ENCODE data around the gene ALPG.

The ALPG gene

DNA sequence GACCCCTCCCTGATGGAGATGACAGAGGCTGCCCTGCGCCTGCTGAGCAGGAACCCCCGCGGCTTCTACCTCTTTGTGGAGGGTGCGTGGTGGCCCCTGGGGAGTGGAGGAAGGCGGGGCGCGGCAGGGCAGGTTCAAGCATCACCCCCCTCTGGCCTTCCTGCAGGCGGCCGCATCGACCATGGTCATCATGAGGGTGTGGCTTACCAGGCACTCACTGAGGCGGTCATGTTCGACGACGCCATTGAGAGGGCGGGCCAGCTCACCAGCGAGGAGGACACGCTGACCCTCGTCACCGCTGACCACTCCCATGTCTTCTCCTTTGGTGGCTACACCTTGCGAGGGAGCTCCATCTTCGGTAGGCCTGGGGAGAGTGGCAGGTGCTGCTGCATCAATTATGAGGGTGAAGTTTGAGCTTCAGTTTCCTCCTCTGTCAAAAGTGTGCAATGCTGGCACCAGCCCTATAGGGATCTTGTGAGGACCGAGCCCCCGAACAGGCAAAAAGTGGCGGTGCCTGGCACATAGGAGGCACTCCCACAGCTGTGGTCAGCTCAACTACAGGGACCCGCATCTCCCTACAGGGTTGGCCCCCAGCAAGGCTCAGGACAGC lies 51.5 kb downstream of the ALPG start:
- CTCF ChIA-PET, result interaction anchor here (0.9 kb wide), 1 partner anchor 124 kb away, joined by 3 read pairs; no protein-coding TSS in a partner anchor
- TF ChIP-seq, protein P1, sequence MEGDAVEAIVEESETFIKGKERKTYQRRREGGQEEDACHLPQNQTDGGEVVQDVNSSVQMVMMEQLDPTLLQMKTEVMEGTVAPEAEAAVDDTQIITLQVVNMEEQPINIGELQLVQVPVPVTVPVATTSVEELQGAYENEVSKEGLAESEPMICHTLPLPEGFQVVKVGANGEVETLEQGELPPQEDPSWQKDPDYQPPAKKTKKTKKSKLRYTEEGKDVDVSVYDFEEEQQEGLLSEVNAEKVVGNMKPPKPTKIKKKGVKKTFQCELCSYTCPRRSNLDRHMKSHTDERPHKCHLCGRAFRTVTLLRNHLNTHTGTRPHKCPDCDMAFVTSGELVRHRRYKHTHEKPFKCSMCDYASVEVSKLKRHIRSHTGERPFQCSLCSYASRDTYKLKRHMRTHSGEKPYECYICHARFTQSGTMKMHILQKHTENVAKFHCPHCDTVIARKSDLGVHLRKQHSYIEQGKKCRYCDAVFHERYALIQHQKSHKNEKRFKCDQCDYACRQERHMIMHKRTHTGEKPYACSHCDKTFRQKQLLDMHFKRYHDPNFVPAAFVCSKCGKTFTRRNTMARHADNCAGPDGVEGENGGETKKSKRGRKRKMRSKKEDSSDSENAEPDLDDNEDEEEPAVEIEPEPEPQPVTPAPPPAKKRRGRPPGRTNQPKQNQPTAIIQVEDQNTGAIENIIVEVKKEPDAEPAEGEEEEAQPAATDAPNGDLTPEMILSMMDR (conservative IDR thresholded peaks at IDR 0.05; ENCODE audit: low read depth), result no peak
- DNase-seq (ENCODE audit: low spot score), result no peak
- POLR2A ChIA-PET (ENCODE audit: low non-redundant PET), result no interaction called here
- H3K27ac ChIP-seq, result no peak overlapping the region

DNA sequence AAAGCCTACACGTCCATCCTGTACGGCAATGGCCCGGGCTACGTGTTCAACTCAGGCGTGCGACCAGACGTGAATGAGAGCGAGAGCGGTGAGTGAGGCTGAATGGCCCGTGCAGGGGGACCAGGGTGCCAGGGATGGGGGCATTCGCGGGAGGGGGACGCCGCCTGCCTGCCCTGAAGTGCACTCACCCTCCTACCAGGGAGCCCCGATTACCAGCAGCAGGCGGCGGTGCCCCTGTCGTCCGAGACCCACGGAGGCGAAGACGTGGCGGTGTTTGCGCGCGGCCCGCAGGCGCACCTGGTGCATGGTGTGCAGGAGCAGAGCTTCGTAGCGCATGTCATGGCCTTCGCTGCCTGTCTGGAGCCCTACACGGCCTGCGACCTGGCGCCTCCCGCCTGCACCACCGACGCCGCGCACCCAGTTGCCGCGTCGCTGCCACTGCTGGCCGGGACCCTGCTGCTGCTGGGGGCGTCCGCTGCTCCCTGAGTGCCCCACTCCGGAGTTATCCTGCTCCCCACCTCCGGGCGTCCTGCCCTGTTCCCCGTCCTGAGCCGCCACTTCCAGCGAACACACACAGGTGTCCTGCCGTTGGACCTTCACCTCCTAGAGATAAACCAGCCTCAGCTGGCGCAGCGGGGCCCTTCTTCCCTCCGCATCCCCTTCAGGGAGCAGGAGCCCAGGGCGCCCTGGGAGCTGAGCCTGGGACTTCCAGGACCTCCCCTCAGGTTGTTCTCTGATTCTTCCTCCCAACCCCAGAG lies 52.2 kb downstream of the ALPG start:
- ChIA-PET CTCF (interaction anchor here (0.9 kb wide), 1 partner anchor 125 kb away, joined by 3 read pairs; no protein-coding TSS in a partner anchor), POLR2A (ENCODE audit: low non-redundant PET) (interaction anchor here (0.6 kb wide), 1 partner anchor 357 kb away, joined by 3 read pairs; no protein-coding TSS in a partner anchor)
- TF ChIP-seq, protein P1 (conservative IDR thresholded peaks at IDR 0.05; ENCODE audit: low read depth), result no peak
- H3K27ac ChIP-seq, result no peak overlapping the region
- DNase-seq (ENCODE audit: low spot score), result no peak

DNA sequence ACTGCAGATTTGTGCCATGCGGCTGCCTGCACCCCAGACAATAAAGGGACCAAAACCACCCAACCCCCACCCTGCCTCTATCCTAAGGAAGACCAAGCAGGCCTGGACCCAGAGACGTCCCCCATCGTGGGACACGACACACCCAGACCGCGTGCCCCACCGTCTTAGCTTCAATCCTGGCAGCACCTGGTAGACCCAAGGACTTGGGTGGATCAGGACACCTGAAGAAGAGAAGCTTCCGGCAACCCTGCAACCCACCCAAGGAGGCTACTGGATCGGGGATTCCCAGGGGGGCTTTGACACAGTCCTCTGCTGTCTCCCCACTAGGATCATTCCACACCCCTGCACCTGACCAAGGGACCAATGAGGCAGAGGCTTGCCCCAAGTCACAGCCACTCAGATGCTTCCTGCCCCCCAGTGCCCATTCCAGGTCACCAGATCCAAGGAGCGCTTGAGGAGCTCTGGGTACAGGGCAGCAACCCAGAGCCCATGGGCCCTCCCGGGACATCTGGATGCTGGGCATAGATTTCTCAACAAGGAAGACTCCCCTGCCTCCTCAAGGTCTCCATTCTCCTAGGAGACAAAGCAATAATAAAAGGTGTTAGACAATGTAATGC lies 52.9 kb downstream of the ALPG start:
- no peak for DNase-seq (ENCODE audit: low spot score)
- CTCF ChIA-PET, result interaction anchor here (0.7 to 1.2 kb wide), 2 partner anchors 18 to 469 kb away, joined by 3 to 7 read pairs; no protein-coding TSS in a partner anchor
- POLR2A ChIA-PET (ENCODE audit: low non-redundant PET), result interaction anchor here (0.6 kb wide), 1 partner anchor 356 kb away, joined by 3 read pairs; no protein-coding TSS in a partner anchor

DNA sequence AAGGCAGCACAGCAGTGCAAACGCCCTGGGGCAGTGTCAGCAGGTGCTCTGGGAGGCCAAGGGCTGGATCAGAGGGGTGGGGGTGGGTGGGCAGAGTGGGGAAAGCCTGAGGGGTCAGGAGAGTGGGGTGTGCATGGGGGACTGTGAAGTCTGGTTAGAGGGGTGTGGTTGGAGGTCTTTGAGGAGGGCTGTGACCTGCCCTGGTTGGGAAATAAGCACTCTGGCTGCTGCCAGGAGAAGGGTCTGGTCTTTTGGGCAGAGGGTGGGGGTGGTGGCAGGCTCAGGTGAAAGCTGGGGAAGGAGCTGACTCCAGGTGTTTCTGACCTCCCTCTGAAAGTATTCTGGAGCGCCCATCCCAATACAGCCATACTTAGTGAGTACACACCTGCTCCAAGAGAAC lies 53.5 kb downstream of the ALPG start:
- H3K27ac ChIP-seq, result no peak overlapping the region
- TF ChIP-seq, protein P1 (conservative IDR thresholded peaks at IDR 0.05; ENCODE audit: low read depth), result no peak
- DNase-seq (ENCODE audit: low spot score), result no peak
- POLR2A ChIA-PET (ENCODE audit: low non-redundant PET), result no interaction called here
- CTCF ChIA-PET, result interaction anchor here (0.6 to 1.2 kb wide), 3 partner anchors 13 to 469 kb away, joined by 3 to 7 read pairs (median 4); no protein-coding TSS in a partner anchor

More for the DNA sequence above, 52.9 kb downstream of the ALPG start:
- no peak overlapping the region for H3K27ac ChIP-seq
- TF ChIP-seq, protein P1 (conservative IDR thresholded peaks at IDR 0.05; ENCODE audit: low read depth), result no peak
